ENCODE data around the gene PAK5.

The PAK5 gene

DNA sequence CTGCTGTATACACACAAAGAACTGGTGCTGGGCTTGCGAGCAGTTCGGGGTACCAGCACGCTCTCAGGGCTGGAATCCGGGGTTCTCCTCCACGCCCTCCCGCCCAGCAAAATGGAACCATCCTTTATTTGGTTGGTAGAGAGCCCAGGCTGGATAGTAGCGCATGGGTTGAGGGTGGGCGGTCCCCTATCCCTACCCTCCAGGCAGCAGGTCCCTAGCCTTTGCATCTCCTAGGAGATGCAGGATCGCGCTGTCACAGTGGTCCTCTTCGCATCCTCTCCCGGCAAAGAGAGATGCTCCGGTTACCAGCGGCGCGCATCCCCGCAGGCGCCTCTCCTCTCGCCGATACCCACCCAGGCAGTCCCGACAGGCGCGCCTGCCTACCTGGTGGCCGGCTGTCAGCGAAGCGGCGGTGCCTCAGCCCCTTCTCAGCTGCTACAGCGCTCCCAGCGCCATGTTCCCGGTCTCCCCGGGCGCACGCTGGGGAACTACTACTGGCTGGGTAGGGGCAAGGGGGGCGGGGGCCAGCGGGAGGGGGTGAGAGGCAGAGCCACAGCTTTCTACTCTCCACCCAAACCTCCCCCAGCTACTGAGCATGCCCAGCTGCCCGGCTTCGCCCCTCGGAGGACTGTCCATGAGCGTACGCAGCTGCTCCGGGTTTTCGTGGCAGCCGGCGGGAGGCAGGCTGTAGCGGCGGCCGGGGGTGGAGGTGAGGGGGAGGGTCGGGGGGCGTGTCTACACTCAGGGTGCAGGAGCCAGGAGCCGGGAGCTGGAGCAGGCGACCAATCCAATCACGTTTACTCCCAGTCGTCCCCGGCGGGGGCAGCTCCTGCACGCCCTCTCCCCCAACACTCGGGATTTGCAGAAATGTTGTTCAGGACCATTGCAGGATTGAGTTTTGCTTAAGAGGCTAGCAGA, at the start of gene PAK5:
PAK5 (minus strand) TSS at position 699 of the 918 bp plus-strand sequence. CDS start 194,748 bp downstream, outside the sequence.
- DNase-seq (ENCODE audit: low read depth in 2 of 2), result no peak

DNA sequence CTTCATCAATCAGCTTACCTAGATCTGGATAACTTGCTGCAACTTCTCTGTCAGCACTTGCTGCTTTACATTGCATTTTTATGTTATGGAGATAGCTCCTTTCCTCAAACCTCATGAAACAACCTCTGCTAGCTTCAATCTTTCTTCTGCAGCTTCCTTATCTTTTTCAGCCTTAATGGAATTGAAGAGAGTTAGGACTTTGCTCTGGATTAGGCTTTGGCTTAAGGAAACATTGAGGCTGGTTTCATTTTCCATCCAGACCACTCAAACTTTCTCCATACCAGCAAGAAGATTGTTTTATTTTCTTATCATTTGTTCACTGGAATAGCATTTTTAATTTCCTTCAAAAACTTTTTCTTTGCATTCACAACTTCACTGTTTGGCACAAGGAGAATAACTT, 48.8 kb upstream of the PAK5 start:
- DNase-seq (ENCODE audit: low read depth in 2 of 2), result no peak

DNA sequence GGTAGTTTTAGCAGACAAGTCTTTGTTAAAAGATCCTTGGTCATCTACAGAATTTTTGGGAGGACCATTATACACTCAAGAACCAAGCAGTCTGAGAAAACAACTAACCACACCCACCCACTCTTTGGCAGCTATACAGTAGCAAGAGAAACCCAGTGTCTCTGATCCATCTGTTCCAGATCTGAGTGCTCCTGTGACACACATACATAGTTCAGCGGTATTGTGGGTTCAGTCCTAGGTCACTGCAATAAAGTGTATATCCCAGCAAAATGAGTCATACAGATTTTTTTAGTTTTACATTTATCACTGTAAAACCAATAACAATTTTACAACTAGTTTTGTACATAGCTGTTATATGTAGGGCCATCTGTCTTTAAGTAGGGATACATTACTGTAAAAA, 47.4 kb upstream of the PAK5 start:
- DNase-seq (ENCODE audit: low read depth in 2 of 2), result no peak

DNA sequence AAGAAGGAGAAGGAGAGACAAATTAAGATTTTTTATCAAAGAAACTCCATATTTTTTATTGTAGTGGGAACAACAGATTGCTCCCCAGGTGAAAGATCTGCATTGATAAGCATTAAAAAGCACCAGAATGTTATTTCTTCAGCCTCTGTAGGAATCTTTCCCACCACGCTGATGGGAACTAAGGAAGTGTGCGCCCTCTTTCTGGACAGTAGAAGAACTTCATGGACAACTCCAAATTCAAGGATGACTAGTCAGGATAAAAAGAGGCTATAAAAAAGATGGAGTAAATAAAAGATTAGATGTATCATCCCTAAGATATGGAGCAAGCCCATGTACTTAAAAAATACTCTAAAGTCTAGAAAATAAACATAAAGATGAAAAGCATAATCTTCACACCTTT, 45.8 kb upstream of the PAK5 start:
- DNase-seq (ENCODE audit: low read depth in 2 of 2), result no peak

DNA sequence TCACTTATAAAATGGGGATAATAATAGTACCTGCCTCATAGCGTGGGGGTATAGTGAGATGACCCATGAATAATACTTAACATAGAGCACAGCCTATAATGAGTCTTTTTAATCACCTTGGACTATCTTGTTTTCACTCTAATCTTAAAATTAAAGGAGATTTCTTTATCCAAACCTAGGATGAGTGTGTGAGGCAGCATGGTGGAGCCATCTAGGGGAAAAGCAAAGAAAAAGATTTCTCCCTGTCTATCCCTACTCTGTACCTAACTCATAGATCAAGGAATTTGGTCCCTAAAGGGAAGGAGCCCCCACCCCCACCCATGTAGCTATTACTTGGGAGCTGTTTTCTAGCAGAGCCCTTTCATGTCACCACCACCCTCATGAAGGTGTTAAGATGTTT, 45.2 kb upstream of the PAK5 start:
- no peak for DNase-seq (ENCODE audit: low read depth in 2 of 2)

DNA sequence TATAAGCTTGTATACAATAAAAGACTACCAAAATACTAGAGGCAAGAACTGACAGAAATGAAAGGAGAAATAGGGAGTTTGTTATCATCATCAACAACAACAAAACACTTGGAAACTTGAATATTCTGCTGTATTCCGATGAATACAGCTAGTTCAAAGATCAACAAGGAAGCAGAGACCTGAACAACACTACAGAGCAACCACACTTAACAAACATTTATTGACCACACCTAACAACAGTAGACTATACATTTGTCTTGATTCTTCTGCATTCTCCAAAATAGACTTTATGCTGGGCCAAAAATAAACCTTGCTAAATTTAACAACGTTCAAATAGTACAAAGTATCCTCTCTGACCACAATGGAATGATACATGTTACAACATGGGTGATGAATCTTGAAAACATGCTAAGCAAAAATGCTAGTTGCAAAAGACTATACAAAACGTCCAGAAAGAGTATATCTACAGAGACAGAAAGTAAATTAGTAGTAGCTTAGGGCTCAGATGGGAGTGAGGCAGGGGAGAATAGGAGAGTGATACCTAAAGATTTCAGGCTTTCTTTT, 39.1 kb upstream of the PAK5 start:
- DNase-seq (ENCODE audit: low read depth in 2 of 2), result no peak

DNA sequence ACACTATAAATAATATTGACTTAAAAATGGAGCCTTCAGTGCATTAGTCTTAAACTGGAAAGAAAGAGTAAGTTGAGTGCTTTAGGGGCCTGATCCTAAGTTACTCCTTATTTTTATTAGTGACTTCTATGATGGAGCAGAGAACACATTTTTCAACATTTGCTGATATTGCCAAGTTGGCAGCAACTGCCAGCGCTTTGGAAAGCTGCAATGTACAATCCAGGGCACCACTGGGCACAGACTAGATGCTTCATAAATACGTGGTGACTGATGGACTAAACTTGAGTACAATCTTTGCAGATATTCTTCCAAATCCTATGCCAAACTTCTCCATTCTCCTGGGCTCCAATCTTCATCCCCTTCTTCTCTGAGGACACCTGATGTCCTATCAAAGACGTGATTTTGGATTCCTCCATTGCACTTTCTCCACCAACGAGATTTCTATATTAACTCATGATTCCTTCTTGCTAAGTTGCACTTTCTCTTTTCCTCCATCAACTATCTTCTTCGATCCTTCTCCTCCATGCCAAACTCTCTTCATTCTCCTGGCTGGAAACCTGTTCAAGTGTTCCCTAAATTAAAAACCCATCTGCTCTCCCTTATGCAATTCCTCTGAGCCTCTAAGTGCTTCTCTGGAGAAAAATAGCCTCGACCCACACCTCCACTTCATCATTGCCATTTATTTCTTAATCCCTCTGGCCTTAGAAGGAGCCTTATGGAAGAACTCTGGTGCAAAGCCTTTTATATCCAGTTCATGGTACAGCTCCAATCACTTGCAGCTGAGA, 28.5 kb upstream of the PAK5 start:
- no peak for DNase-seq (ENCODE audit: low read depth in 2 of 2)

DNA sequence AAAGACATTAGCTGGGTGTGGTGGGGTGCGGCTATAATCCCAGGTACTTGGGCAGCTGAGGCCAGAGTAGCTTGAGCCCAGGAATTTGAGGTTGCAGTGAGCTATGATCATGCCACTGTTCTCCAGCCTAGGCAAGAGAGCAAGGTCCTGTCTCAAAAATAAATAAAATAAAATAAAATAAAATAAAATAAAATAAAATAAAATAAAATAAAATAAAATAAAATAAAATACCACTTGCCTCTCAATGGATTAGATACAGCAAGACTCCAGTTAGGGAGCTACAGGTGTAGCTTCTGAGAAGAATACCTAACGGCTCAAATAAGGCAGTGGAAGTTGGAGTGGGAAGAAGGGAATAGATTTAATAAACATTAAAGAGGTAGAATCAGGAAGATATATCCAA, 13.7 kb upstream of the PAK5 start:
- no peak for DNase-seq (ENCODE audit: low read depth in 2 of 2)

DNA sequence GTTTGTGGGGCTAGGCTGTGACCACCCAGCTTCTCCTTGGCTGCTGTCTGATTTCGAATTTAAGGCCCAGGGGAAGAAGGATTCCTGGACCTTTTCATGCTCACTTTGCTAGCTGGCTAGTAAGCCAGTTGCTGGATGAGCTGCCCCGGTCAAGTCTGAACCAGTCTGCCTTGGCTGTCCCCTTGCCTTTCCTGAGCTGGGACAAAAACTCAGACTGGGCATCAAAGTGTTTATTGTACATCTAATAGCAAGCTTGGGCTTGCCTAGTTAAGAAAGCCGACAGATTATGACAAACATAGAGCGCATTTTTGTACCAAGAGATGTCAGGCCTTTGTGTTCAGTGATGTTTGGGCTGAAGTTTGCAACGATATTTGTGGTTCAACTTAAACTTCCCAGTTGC, 750 bp upstream of the PAK5 start:
- DNase-seq (ENCODE audit: low read depth in 2 of 2), result no peak

DNA sequence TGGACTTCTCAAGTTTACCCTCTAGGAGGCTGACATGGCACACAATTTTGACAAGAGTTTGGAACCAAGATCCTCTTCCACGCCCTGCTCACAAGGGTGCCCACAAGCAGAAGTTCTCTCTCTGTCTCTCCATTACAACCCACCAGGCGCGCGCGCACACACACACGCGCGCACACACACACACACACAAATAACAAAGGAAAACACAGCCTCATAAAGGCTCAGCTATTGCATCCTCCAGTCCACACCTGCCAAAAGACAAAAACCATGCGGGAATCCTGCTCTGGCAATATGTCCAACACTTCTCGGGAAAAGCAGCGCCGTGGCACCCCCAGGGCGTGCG, 870 bp downstream of the PAK5 start:
- no peak for DNase-seq (ENCODE audit: low read depth in 2 of 2)

DNA sequence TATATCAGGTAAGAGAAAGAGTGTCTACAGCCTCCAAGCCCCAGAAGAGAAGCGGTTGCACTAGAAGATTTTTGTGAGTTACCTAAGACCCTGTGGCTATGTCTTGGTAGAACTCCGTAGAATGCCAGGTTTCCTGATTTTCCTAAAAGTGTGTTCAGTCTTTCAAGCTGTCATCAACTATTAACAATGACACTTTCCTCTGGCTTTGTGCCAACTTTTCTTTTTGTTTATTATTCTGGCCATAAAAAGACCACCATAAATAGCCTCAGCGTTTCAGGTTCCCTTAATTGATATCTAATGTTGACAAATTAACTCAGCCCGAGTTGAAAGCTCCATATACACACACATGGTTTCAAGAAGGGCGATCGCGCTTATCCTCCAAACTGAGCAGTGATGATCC, 1.2 kb downstream of the PAK5 start:
- DNase-seq (ENCODE audit: low read depth in 2 of 2), result no peak

DNA sequence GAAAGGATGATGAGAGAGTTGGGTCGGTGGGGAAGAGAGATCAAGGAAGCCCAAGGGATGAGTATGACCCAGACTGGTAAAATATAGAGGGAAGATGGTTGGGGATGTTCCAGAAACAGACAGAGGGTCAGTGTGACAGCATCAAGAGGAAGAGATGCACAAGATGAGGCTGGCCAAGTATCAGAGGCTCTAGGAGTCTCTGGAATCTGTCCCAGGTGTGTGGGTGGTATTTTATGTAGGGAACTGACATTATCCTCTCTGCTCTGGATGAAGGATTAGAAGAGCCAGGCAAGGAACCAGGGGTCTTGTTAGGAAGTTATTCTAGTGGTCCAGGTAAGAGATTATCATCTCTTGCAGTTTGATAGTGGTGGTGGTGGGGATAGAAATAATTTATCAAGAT, 3.6 kb downstream of the PAK5 start:
- no peak for DNase-seq (ENCODE audit: low read depth in 2 of 2)

DNA sequence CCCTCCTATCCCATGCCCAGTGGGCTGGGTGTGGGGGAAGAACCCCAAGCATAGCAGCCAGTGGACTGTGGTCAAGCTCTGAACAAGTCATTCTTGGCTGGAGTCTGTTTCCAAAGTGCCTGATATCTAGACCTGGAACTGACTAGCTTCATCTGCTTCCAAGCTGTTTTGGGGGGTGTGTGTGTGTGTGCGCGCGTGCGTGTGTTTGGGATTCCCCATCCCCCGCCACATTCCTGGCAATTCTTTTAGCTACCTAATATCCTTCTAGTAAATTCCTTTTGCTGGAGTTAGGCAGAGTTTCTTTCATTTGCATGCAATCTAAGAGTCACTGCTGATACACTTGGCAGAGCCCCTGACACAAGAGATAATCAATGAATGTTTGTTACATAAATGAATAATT, 7.8 kb downstream of the PAK5 start:
- no peak for DNase-seq (ENCODE audit: low read depth in 2 of 2)

DNA sequence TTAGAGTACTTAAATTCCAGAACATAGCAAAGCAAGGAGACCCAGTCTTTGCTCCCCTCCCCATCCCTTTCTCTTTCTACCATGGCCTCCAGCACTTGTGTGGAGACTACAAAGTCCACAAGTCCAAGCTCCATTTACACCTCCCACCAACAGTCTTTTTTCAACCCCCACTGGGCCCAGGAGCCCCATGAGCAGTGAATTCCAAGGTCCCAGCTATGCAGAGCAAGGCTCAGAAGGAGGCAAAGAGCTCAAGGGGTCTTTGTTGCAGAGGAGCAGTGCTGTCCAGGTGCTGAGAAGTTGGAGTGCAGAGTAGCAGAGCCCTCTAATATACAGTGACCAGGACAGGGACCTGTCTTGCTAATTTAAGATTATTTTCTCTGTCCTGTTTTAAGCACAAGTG, 9.0 kb downstream of the PAK5 start:
- no peak for DNase-seq (ENCODE audit: low read depth in 2 of 2)

DNA sequence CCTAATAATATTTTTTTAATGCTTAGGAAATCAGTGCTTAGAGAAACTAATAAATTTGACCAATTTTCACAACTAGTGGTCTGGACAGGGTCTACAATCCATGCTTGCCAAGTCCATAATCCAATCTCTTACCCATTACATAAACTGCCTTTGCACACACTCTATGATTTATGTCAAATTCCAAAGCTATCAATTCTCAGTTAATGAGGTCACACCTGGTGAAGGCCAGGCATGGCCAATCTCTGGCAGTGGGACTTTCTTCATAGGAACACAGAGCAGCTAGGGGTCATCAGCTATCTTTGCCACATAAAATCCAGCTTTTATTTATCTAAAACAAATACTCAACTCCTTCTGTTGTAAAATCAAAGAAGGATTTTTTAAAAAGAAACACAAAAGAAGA, 21.2 kb downstream of the PAK5 start:
- DNase-seq (ENCODE audit: low read depth in 2 of 2), result no peak

DNA sequence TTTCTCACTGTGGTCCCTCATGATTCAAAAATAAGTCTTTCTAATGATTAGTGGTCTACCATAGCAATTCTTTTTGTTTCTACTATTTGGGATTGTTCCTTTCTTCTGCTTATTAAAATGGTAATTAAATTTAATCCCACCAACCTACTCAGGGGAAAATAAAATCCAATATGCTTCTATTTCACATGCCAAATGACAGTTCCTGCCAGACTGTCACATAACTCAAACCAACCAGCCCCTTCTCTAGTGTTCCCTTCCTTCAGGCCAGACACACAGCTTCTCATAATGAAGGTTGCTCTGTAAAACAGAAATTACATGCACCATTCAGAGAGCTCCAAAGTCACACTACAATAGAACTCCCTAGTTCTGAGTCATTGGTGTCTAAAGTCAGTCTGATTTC, 23.2 kb downstream of the PAK5 start:
- no peak for DNase-seq (ENCODE audit: low read depth in 2 of 2)

DNA sequence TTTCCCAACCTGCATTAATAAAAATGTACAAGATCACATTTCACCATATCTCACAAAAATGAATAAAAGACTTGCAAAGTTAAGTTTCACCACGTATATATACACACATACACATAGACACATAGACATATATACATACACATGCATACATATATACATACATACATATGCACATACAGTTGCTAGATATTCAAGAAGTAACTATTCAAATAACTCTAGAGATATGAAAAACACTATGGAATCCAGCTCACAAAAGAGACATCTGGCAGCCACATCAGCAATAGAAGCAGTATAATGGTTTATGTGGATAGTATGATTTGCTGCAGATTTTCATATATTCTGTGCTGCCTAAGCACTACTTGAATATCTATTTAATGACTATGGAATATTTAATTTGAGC, 28.1 kb downstream of the PAK5 start:
- DNase-seq (ENCODE audit: low read depth in 2 of 2), result no peak

DNA sequence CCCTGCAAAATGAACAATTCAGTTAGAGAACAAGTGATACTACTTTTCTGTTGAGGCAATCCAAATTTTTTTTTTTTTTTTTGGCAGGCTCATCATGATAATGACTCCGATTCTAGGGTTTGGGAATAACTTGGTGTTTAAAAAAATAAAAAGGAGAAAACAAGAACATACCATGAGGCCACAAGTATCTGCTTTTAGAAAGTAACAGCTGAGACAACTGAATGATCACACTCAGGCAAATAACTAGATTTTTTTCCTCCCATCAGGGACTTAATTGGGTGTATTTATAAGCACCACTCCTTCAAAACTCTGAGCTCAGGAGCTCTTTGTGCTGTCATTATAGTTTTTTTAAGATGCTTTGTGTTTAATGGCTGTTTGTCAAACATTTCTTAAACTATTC, 29.6 kb downstream of the PAK5 start:
- no peak for DNase-seq (ENCODE audit: low read depth in 2 of 2)

DNA sequence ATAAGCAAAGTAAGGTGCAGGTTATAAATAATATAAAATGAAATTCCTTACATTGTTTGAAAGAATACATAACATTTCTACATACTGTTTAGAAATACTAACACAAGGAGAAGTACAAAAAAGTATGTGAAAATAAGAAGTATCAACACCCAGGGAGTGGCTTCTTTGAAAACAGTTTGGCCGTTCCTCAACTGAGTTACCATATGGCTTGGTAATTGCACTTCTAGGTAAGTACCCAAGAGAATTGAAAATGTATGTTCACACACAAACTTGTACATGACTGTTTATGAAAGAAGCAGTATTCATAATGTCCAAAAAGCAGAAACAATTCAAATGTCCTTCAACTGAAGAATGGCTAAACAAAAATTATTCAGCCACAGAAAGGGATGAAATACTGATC, 30.7 kb downstream of the PAK5 start:
- no peak for DNase-seq (ENCODE audit: low read depth in 2 of 2)

DNA sequence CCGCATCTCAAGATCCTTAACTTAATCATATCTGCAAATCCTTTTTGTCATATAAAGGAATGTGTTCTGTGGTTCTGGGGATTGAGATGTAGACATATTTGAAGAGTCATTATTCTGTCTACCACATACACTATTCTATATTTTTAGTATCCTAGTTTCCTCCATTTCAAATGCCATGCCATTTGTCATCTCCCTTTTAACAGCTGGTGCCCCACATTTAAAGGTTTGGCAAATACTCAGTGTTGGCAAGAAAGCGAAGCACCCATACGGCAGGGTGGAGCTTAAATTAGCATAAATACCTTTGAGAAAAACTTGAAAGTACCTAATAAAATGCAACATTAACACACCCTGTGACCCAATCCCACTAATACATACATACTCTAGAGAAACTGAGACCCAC, 31.7 kb downstream of the PAK5 start:
- no peak for DNase-seq (ENCODE audit: low read depth in 2 of 2)

DNA sequence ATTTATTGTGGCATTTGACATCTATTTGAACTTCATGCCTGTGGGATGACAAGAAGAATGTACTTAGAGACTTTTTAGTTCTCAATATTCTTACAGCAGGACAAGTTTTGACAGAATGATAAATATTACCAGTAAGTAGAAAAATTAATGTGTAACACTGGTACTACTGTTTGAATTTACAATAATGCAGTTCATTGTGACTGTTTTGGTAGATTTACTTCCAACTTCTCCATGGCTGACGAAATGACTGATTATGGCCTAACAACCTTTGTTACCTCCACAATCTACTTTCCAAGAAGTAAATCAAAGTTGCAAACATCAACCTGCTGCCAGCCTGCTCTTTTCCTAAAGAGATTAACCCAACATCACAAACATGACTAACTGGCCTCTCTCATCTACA, 38.5 kb downstream of the PAK5 start:
- DNase-seq (ENCODE audit: low read depth in 2 of 2), result no peak

DNA sequence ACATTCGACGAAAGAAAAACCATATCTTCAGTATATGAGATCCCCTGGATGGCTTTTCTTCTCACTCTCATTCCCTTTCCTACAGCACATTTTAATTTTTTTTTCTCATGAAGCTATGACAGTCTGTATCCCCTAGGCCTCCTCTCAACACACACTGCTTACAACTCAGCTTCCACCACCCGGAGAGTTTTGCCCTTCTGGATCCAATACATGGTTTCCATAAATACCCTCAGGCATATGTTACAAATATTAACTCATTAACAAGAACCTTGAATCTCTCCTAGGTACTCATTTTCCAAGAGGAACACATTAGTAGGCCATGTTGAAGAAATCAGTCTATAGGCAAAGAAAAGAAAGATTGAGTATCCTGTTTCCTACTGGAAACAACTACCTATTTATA, 44.0 kb downstream of the PAK5 start:
- DNase-seq (ENCODE audit: low read depth in 2 of 2), result no peak

DNA sequence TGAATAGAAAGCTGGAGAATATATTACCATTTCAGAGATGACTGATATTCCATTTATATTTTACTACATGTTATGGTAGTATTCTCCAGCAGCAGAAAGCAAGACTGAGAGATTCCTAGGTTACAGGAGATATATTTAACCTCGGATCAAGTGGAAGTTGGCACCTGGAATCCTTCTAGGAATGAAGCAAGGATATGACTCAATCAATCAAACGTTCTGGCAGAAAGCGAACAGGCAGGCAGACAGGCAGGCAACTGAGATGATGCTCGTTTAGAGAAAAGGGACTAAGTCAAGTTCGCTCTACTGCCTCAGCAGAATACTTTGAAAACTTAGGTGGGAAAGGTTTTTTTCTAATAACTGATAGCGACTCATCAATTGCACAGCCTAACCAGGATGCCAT, 46.2 kb downstream of the PAK5 start:
- no peak for DNase-seq (ENCODE audit: low read depth in 2 of 2)

Measured in stimulated activated CD8-positive, alpha-beta memory T cell treated with anti-CD3 and anti-CD28 coated beads, Interleukin-2, amount 100 ng/mL, for 1 hour (primary cell).